ENCODE measurements around the gene SLC19A2.
"Not testable (repeated sequence)": the region's sequence is repeated elsewhere in the genome, so short reads cannot be mapped to it uniquely, and the experiment has no call there.

The SLC19A2 gene

DNA sequence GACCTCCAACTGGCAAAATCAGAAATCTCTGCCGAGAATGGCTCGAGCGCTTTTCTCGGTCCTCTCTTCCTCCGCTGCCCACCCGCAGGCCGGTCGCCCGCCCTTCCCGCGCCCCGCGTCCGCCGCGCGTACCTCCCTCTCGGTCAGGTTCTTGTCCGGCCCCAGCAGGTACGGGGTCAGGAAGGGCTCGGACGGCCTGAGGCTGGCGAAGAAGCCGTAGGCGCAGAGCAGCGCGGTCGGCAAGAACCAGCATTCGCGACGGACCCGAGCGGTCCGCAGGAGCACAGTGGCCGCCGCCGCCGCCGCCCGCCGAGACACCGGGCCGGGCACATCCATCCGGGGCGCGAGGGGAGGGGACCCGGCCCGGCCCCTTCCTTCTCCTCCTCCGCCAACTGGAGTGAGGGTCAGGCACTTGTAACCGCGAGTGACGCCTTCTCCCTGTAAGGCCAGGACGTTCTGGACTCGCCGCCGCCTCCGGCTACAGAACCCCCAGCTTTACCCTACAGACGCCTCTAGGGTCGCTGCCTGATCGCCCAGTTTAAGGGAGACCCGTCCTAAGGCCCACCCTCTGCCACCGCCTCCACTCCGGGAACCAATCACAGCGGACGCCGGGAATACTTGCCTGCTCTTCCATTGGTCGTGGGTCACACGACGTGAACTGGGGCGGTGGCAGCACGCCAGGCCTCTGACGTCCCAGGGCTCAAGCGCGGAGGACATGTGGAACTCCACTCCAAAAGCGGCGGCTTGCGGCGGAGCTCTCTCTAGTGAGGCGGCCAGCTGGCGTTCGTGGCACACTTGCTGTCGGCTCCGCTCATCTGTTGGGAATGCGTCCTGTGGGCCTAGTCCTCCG is at the start of gene SLC19A2:
Gene SLC19A2, minus strand, starts transcription at position 514 of the 850 bp plus-strand sequence. Its CDS starts 178 bp downstream, at position 336.
- DNase-seq (ENCODE audit: low read depth) = peak; percentile 87

GRCh38 chr1:169534653-169535052 is 48.9 kb upstream of the SLC19A2 start:
- no peak for DNase-seq (ENCODE audit: low read depth)

- not testable (repeated sequence) for DNase-seq (ENCODE audit: low read depth)
Observed at GRCh38 chr1:169533528-169534190, 47.9 kb upstream of the SLC19A2 start.

GRCh38 chr1:169530448-169530847 is 44.7 kb upstream of the SLC19A2 start:
- DNase-seq (ENCODE audit: low read depth) = no peak

DNA sequence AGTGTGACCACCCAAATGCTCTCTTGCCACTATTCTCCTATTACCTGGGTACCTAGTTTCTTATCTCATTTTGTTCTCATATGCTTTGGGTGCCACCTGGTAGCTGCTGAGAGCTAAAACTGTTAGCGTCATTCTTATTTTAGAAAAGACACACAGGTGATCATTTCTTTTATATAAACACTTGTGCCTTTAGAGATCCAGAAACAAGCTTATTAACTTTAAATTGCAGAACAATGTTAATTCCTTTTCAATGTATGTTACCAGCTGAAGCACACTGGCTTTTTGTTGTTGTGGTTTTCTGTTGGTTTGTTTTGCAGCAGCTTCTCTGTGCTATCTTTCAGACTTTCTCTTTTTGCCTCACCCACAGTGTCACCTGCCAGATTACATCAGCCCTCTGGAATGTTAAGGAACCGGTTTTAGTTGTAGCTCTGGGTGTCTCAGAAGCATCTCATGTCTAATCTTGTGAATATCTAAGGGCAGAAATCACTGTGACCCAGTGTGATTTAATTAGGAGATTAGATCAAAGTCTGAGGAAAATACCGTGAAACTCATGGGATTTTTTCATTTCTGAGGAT is 43.4 kb upstream of the SLC19A2 start:
- DNase-seq (ENCODE audit: low read depth) = no peak

GRCh38 chr1:169528215-169529067 is 42.7 kb upstream of the SLC19A2 start:
- DNase-seq (ENCODE audit: low read depth) = no peak

GRCh38 chr1:169527451-169528214 is 41.9 kb upstream of the SLC19A2 start:
- no peak for DNase-seq (ENCODE audit: low read depth)

- no peak for DNase-seq (ENCODE audit: low read depth)
Observed at GRCh38 chr1:169527001-169527400, 41.3 kb upstream of the SLC19A2 start.

GRCh38 chr1:169526120-169526832 is 40.5 kb upstream of the SLC19A2 start:
- DNase-seq (ENCODE audit: low read depth) = no peak

GRCh38 chr1:169525391-169525790 is 39.6 kb upstream of the SLC19A2 start:
- DNase-seq (ENCODE audit: low read depth) = no peak

DNA sequence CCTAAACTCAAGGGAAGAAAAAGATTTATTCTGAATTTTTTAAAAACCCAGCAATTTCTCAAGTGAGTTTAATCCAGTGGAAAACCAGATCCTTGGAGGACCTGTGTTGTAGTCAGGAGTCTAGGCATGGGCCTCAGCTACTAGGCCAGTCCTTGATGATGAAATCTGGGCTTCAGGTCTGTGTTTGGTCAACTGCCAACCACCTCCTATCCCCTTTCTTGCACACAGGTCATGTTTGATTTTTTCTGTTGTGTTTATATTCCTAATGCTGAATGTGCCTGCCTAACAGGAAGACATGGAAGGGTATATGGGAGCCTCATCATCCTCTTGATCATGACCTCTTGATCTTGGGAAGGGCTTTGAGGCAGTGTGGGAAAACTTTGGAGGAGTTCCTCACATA is 38.2 kb upstream of the SLC19A2 start:
- no peak for DNase-seq (ENCODE audit: low read depth)

DNA sequence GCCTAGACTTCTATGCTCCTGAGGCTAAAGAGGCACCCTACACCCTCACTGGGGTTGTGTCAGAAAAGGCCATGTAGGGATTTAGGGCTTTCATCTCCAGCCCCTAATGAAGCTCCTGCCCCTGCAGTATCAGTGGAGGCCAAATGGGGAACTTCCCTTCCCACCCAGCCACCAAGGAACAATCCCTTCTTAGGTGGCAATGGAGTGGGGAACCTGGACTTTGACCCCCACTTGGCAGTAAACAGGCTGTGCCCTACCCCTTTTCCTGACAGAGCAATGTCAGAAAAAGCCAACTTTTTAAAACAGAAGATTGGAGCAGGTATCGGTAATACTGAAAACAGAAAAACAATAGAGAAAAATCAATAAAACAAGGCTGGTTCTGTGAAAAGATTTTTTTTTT is 35.5 kb upstream of the SLC19A2 start:
- no peak for DNase-seq (ENCODE audit: low read depth)

DNA sequence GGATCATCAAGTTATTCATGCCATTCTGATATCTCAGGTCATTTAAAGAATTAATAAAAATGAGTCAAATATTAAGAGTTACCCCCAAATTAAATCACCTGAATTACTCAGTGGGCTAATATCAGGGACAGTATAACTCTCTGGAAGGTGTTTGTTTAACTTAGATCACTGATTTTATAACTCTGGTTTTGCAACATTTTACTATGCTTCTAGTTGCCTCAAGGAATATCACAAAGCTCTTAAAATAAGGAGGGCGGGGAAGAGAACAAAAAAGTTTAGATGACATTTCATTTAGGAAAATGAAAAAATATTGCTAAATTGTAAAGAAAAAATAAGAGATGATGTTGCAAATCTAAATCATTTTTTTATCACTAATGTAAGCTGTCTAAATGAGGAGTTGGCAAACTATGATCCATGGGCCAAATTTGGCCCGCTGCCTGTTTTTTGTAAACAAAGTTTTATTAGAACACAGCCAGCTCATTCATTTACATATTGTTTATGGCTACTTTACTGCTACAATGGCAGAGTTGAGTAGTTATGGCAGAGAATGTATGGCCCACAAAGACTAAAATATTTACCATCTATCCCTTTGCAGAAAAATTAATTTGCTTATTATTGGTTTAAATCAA is 31.9 kb upstream of the SLC19A2 start:
- DNase-seq (ENCODE audit: low read depth) = no peak

DNA sequence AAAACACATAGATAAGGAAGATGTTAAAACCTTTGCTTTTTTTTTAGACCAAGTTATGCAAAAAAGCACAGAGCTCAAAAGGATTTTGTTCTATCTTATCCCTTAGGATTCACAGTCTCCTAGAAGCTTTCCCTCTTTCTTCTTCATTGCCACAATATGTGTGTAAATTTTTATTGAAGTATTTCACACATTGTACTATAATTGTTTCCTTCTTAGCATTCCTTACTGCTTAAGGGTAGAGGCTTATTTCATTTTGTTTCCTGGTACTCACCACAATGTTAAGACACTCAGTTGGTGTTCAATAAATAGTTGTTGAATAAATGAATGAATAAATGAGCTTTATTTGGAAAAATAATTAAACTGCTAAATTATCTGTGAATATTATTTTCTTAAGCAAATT is 29.9 kb upstream of the SLC19A2 start:
- no peak for DNase-seq (ENCODE audit: low read depth)

DNA sequence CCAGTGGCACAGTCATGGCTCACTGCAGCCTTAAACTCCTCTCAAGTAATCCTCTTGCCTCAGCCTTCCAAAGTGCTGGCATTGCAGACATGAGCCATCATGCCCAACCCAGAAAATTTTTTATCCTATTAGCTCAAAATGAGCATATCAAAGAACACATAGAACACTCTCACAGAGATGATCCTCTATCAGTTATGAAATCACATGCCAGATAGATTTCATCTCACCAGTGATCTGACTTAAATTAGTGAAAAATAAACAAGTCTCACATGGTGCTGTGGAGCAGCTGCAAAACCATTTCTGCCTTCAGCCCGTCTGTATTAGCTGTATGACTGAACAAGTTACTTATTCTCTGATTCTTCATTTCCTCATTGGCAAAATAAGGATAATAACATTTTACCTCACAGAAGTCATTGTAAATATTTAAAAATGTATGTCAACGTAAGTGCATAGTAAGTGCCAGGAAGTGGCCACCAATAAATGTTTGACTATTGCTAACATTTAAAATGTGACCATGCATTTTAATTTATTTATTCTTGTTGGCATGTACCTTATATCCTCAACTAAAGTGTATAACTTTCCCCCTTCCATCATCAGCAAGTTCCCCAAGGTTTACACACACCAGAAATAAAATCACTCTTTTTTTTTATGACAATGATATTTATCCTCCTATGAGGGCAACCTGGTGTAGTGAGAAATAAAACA is 29.0 kb upstream of the SLC19A2 start:
- no peak for DNase-seq (ENCODE audit: low read depth)

DNA sequence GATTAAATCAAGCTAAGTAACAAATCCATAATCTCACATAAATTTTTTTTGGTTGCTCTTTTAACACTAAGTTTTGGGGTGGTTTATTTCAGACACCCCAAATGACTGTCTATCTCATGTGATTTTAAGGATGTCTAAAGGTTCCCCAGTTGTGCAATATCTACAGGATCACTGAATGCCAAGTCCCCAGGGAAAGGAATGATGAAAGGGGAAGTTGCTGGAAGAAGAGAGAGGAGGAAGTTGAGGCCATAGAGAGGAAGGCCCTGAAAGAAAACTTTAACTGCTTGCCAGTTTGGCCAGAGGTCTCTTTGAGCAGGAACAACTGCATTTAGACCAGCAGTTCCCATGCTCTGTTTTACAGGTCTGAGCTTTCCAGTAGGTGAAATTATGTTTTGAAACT is 27.5 kb upstream of the SLC19A2 start:
- no peak for DNase-seq (ENCODE audit: low read depth)

DNA sequence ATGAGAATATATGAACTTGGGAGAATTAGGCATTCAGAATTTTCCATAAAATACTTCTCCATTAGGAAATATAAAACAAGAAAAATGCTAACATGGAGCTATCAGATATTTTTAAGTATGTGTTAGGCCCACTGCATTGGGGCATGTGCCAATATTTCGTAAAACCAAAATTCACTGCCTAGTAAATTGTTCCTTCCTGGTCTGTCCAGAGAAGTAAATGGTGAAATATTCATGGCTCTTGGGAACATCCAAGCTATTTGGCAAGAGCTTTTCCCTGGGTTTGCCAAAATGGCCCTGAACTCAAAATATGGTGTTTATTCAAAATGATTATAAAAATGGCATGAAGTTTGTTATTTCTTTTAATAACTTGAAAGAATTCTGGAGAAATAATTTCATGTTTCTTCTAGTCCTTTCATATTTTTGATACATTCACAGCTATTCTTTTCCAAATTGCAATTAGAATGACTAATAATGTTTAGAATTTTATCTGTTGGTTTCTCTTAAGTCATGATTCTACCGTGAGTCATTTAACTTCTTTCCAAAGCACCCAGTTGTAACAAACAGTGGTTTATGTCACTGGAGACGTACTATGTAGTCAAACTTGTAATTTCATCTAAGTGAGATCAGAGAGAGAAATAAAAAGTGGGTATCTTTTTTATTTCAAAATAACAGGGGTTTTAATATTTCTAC is 25.7 kb upstream of the SLC19A2 start:
- DNase-seq (ENCODE audit: low read depth) = no peak

DNA sequence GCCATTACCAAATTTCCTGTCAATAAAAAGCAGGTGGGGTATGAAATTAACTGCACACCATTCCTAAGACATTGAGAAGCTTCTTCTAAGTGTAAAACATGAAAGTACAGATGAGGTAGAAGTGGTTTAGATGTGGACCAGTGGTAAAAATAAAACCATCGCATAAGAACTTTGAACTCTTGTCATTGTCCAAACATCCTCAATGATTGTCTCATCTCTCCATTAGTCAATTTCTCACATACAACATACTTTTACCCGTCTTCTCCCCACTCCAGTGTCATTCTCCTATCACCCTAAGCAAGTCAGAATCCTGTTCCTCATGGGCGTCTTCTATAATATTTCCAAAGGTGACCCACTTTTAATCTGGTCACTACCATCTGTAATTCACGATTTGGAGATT is 24.3 kb upstream of the SLC19A2 start:
- no peak for DNase-seq (ENCODE audit: low read depth)

GRCh38 chr1:169509354-169509753 is 23.6 kb upstream of the SLC19A2 start:
- DNase-seq (ENCODE audit: low read depth) = no peak
